Loucy (cell line): Measurements from ENCODE around the gene MOAP1.

Experiments
- H2AFZ ChIP-seq: fragments of 200-600 bp; sonication (generic); 2 replicates; pipeline ENCODE4 v1.6.0; 2016; ENCODE audit warnings: antibody characterized with exemption, mild to moderate bottlenecking, low read length, moderate library complexity
- H3F3A ChIP-seq: fragments of 200-600 bp; 2 replicates; pipeline ENCODE4 v1.6.0; 2016; ENCODE audit warnings: antibody characterized with exemption, low read depth, mild to moderate bottlenecking
- H3K27me3 ChIP-seq: fragments of 200-600 bp; sonication (generic); 2 replicates; pipeline ENCODE4 v1.6.1; 2014; ENCODE audit warnings: low read length, mild to moderate bottlenecking; ENCODE audit not compliant: insufficient read depth, poor library complexity, severe bottlenecking
- H3K36me3 ChIP-seq: fragments of 200-600 bp; sonication (generic); 2 replicates; pipeline ENCODE4 v1.6.1; 2016; ENCODE audit warnings: low read length; ENCODE audit not compliant: insufficient read depth
- H3K4me1 ChIP-seq: fragments of 200-600 bp; sonication (generic); 2 replicates; pipeline ENCODE4 v1.5.1; 2014; ENCODE audit warnings: low read length, mild to moderate bottlenecking; ENCODE audit not compliant: insufficient read depth, poor library complexity, severe bottlenecking
- H3K4me2 ChIP-seq: fragments of 200-600 bp; sonication (generic); 2 replicates; pipeline ENCODE4 v1.6.0; 2014; ENCODE audit warnings: antibody characterized with exemption, low read length, low read depth, mild to moderate bottlenecking; ENCODE audit not compliant: poor library complexity, severe bottlenecking
- H3K4me3 ChIP-seq: fragments of 200-600 bp; sonication (generic); 2 replicates; pipeline ENCODE4 v1.5.1; 2014; ENCODE audit warnings: low read length, mild to moderate bottlenecking, mixed read lengths; ENCODE audit not compliant: poor library complexity, severe bottlenecking
- H3K79me2 ChIP-seq: fragments of 200-600 bp; sonication (generic); 2 replicates; pipeline ENCODE4 v1.6.1; 2014; ENCODE audit warnings: low read length; ENCODE audit not compliant: insufficient read depth
- H3K9ac ChIP-seq: fragments of 200-600 bp; sonication (generic); 2 replicates; pipeline ENCODE4 v1.6.0; 2014; ENCODE audit warnings: mild to moderate bottlenecking, low read depth, low read length, moderate library complexity; ENCODE audit not compliant: poor library complexity, severe bottlenecking
- H3K9me2 ChIP-seq: fragments of 200-600 bp; sonication (generic); replicated peaks from 2 replicates; pipeline ENCODE4 v1.6.1; 2016; ENCODE audit warnings: low read depth, low read length, mixed read lengths
- H3K9me3 ChIP-seq: fragments of 200-600 bp; sonication (generic); 2 replicates; pipeline ENCODE4 v1.6.1; 2014; ENCODE audit warnings: mild to moderate bottlenecking, antibody characterized with exemption, low read length, low read depth; ENCODE audit not compliant: insufficient read depth
- H4K20me1 ChIP-seq: fragments of 200-600 bp; sonication (generic); 2 replicates; pipeline ENCODE4 v1.6.0; 2014; ENCODE audit warnings: antibody characterized with exemption, low read length, mild to moderate bottlenecking; ENCODE audit not compliant: insufficient read depth, poor library complexity, severe bottlenecking
- CTCF ChIP-seq: fragments of 200-600 bp; sonication (generic); conservative IDR thresholded peaks from 2 replicates; pipeline ENCODE4 v1.5.1; 2014; ENCODE audit warnings: mild to moderate bottlenecking, antibody characterized with exemption, low read length
- EZH2phosphoT487 ChIP-seq: fragments of 200-600 bp; IDR thresholded peaks from 2 replicates; pipeline ENCODE4 v1.6.1; 2018; ENCODE audit warnings: antibody characterized with exemption, mild to moderate bottlenecking, moderate library complexity, borderline replicate concordance

The MOAP1 gene

GRCh38 chr14:93156693-93157369 lies 27.9 kb downstream of the MOAP1 start:
- no peak overlapping the region for H3K4me3 ChIP-seq
- TF ChIP-seq CTCF: no peak
- no peak for TF ChIP-seq EZH2phosphoT487
- H3K27me3 ChIP-seq: no peaks in the 10 kb centered on the region
- no peaks in the 10 kb centered on the region for H3K9me3 ChIP-seq
- H4K20me1 ChIP-seq: no peaks in the 10 kb centered on the region
- H3K4me1 ChIP-seq: no peaks in the 10 kb centered on the region
- H2AFZ ChIP-seq: no peak overlapping the region; the same call in 1 of the 2 replicates
- H3K9me2 ChIP-seq: no peaks in the 10 kb centered on the region
- H3F3A ChIP-seq: no peaks in the 10 kb centered on the region
- H3K4me2 ChIP-seq: no peak overlapping the region
- H3K36me3 ChIP-seq: no peaks in the 10 kb centered on the region
- no peaks in the 10 kb centered on the region for H3K79me2 ChIP-seq
- no peak overlapping the region for H3K9ac ChIP-seq

- TF ChIP-seq CTCF (no peak), EZH2phosphoT487 (no peak)
- no peak overlapping the region for H3K4me2 ChIP-seq
- no peak overlapping the region for H2AFZ ChIP-seq
Observed at GRCh38 chr14:93155667-93156066, 29.0 kb downstream of the MOAP1 start.

GRCh38 chr14:93153121-93153520 lies 31.6 kb downstream of the MOAP1 start:
- Histone ChIP-seq H3K4me2 (no peak overlapping the region), H3K4me1 (no peaks in the 10 kb centered on the region), H4K20me1 (no peaks in the 10 kb centered on the region), H3K9ac (no peak overlapping the region), H3K79me2 (no peaks in the 10 kb centered on the region), H3F3A (no peaks in the 10 kb centered on the region), H2AFZ (no peak overlapping the region), H3K9me2 (no peaks in the 10 kb centered on the region), H3K9me3 (no peaks in the 10 kb centered on the region), H3K36me3 (no peaks in the 10 kb centered on the region), H3K4me3 (no peak overlapping the region), H3K27me3 (no peaks in the 10 kb centered on the region)
- TF ChIP-seq EZH2phosphoT487 (no peak), CTCF (no peak)

More at GRCh38 chr14:93155667-93156066, 29.0 kb downstream of the MOAP1 start:
- Histone ChIP-seq H3K4me3 (no peak overlapping the region), H4K20me1 (no peaks in the 10 kb centered on the region), H3K9me2 (no peaks in the 10 kb centered on the region), H3K36me3 (no peaks in the 10 kb centered on the region), H3K4me1 (no peaks in the 10 kb centered on the region), H3K9ac (no peak overlapping the region), H3F3A (no peaks in the 10 kb centered on the region), H3K9me3 (no peaks in the 10 kb centered on the region), H3K27me3 (no peaks in the 10 kb centered on the region), H3K79me2 (no peaks in the 10 kb centered on the region)
